Calu3 (cell line): Measurements from ENCODE around the gene SYNPR. TPM values are rescaled to one million over a fixed set of nuclear protein-coding genes. Genes with fewer than 3 reads are reported as not detected.
A peak's percentile ranks its signal among the peaks of the same experiment; 100 is the strongest.

ENCODE experiments used
- BruUV-seq: library from RNA; stranded (reverse); fragments of 400-500 nt; replicated peaks from 2 replicates; lab custom pipeline; 2021; lab: Mats Ljungman, UMichigan
- CTCF ChIA-PET: fragments of 300-600 bp; sonication (Branson Sonifier 250); formaldehyde crosslinking; loops from one replicate; lab custom pipeline; 2022; ENCODE audit warnings: antibody characterized with exemption; lab: Charles Lee
- DNase-seq: peaks from one replicate; pipeline ENCODE4 v3.0.0; 2022
- H3K27ac Mint-ChIP-seq: one replicate; pipeline ENCODE4 v1.8.0; 2022; ENCODE audit warnings: mixed read lengths; ENCODE audit not compliant: unreplicated experiment
- H3K27me3 Mint-ChIP-seq: one replicate; pipeline ENCODE4 v1.8.0; 2022; ENCODE audit warnings: mixed read lengths; ENCODE audit not compliant: unreplicated experiment
- H3K36me3 Mint-ChIP-seq: one replicate; pipeline ENCODE4 v1.8.0; 2022; ENCODE audit warnings: mild to moderate bottlenecking, moderate library complexity, mixed read lengths; ENCODE audit not compliant: insufficient read depth, unreplicated experiment
- H3K4me1 Mint-ChIP-seq: one replicate; pipeline ENCODE4 v1.8.0; 2022; ENCODE audit warnings: mild to moderate bottlenecking, low read depth, mixed read lengths; ENCODE audit not compliant: unreplicated experiment
- H3K4me3 Mint-ChIP-seq: one replicate; pipeline ENCODE4 v1.8.0; 2022; ENCODE audit warnings: mild to moderate bottlenecking, low read depth, moderate library complexity, mixed read lengths; ENCODE audit not compliant: unreplicated experiment
- H3K9me3 Mint-ChIP-seq: one replicate; pipeline ENCODE4 v1.8.0; 2022; ENCODE audit warnings: low read depth, mixed read lengths; ENCODE audit not compliant: unreplicated experiment
- CTCF ChIP-seq: fragments of 200-600 bp; IDR thresholded peaks from one replicate; pipeline ENCODE4 v1.8.0; 2022; ENCODE audit warnings: antibody characterized with exemption; ENCODE audit not compliant: unreplicated experiment
- intact Hi-C: fragments of 100-400 bp; cut with micrococcal nuclease; formaldehyde crosslinking; loops from one replicate; pipeline ENCODE4 v1.10.0; 2022; ENCODE audit not compliant: unreplicated experiment
- total RNA-seq: library from RNA; stranded (reverse); gene quantifications from 2 replicates; pipeline ENCODE4 v1.2.3, GENCODE V29; 2022

Gene SYNPR
- total RNA-seq, 1 experiment from 2014 or later, result 0.90 TPM

DNA sequence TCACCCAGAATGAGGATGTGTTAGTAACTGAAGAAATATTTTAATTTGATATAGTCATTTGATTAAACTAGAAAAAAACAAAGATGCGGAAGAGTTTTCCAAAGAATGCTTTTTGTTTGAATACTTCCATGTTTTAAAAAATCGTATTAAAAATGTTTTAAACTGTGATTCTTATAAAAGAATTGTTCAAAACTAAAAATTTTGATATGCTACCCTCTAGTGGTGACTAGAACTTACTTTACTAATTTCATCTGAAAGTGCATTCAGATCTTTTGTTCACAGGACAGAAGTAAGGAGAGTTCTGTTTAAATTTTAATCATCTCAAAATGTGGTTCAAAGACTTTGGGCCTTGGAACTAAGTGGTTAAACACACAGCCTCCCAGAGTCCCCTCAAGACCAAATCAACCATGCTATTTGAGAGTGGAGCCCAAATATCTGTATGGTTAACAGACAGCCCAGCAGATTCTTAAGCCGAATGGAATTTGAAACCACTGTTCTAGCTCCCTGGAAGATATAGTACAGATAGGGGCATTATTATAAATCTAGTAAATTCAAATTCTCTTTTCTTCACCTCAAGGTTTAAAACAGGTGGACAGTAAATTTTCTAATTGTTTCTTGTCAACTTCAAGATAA lies 45.2 kb upstream of the SYNPR start:
- intact Hi-C loops, result loop anchor here (1.0 to 5.0 kb wide), 2 partner anchors 99 to 611 kb away; no protein-coding TSS in a partner anchor
- no peak for DNase-seq
- CTCF ChIA-PET, result interaction anchor here (0.7 to 1.2 kb wide), 2 partner anchors 359 to 1905 kb away, joined by 3 to 4 read pairs; no protein-coding TSS in a partner anchor
- TF ChIP-seq CTCF, result peak; percentile 20
- Mint-ChIP-seq H3K4me3 (no peak overlapping the region), H3K4me1 (peaks cover 7% of the 10 kb centered on the region), H3K27me3 (no peaks in the 10 kb centered on the region), H3K36me3 (no peaks in the 10 kb centered on the region), H3K9me3 (no peaks in the 10 kb centered on the region), H3K27ac (no peak overlapping the region)
- no TSS peak for BruUV-seq

DNA sequence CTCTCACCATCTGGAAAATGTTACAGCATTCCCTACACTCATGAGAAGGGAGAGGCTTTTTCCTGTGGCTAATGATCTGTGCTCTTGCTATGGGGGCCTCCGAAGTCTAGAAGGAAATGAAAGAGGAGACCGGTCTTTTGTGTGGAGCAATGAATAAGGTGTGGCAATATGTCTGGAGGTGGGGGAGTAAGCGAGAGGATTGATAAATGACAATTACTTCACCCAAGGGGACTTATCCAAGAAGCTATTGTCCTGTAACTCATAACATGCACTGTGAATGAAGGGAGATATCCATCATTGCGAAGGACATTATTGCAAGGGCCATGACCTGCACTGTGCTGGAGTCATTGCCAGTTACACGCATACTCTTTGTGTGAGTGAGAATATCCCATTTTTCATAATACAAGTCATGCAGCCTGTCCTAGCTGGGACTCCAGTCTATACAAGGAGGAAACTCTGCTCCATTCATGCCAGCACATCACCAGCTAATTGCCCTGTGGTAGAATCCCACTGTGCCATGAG lies 37.7 kb upstream of the SYNPR start:
- Mint-ChIP-seq H3K9me3 (peaks cover 5% of the 10 kb centered on the region), H3K27ac (no peak overlapping the region), H3K36me3 (no peaks in the 10 kb centered on the region), H3K4me1 (no peaks in the 10 kb centered on the region), H3K27me3 (peaks cover 14% of the 10 kb centered on the region), H3K4me3 (no peak overlapping the region)
- no peak for DNase-seq
- intact Hi-C loops, result no loop called here
- TF ChIP-seq CTCF, result no peak
- BruUV-seq, result no TSS peak
- CTCF ChIA-PET, result no interaction called here

DNA sequence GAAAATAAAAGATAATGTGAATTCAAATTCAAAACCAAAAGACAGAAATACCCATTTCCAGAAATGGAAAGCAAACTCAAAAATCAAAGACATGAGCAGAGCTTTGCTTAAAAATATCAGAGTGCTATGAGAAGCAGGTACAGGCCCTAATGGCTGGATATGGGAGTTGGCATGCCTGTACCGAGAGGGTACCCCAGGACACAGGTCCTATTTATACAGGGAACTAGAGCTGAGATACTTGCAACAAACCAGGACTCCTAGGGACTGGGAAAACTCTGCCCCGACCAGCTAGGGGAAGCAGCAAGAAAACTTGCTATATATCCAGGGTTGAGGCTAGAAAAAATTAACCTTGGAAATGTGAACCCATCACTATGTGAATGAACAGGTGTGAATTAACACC lies 36.0 kb upstream of the SYNPR start:
- CTCF ChIA-PET, result no interaction called here
- DNase-seq, result no peak
- no peak overlapping the region for H3K4me3 Mint-ChIP-seq
- peaks cover 14% of the 10 kb centered on the region for H3K27me3 Mint-ChIP-seq
- no peaks in the 10 kb centered on the region for H3K36me3 Mint-ChIP-seq
- intact Hi-C loops, result no loop called here
- TF ChIP-seq CTCF, result no peak
- H3K27ac Mint-ChIP-seq, result no peak overlapping the region
- no peaks in the 10 kb centered on the region for H3K4me1 Mint-ChIP-seq
- peaks cover 5% of the 10 kb centered on the region for H3K9me3 Mint-ChIP-seq
- no TSS peak for BruUV-seq

DNA sequence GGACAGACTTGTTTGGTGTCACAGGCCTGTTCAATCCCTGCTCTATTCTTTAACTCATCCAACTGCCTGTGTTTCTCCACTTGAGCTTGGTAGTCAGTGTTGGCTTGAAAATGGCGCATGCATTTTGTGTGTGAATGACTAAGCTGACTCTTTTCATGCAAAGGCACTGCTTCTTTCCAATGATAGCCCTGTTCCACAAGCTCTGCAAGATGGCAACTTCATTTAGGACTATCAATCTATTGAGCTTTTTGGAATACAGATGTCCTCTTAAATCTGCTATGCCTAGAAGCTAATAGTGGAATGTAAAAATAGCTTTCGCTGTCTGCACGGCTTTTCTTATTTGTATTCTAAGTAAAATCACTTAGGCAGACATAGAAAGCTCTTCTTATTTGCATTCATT lies 33.6 kb upstream of the SYNPR start:
- intact Hi-C loops, result no loop called here
- Mint-ChIP-seq H3K9me3 (peaks cover 3% of the 10 kb centered on the region), H3K4me1 (no peaks in the 10 kb centered on the region), H3K27ac (no peak overlapping the region), H3K4me3 (no peak overlapping the region), H3K36me3 (no peaks in the 10 kb centered on the region), H3K27me3 (peaks cover 8% of the 10 kb centered on the region)
- no peak for DNase-seq
- CTCF ChIA-PET, result no interaction called here
- BruUV-seq, result no TSS peak
- no peak for TF ChIP-seq CTCF
